ENCODE data around the gene CRTC2.

CRTC2 gene

DNA sequence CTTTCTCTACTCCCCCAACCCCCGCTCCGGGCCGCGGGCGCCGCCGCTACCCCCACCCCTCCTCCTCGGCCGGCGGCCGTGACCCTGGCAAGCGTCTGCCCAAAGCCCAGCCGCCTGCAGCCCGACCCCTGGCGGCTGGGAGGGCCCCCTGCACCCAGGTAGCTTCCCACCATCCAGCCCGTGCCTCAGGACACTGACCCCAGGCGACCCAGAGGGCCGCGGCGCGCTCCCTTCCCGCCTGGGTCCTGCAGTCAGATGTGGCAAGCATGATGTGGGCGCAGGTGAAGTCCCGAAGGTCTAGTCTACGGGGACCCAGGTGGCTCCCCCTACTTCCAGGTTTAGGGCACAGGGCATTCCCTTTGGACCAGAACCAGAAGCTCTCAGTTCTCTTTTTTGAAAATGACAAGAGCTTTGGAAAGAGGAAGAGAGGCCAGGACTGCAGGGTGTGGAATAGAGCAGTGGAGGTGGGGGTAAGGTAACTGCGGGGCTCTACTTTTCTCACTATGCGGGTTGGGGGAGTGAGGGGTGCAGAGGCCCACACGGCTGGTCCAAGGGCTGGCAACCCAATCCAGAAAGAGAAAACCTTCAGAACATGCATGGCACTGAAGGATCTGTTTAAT is 11.7 kb downstream of the CRTC2 start, which contains the start of gene DENND4B:
Gene DENND4B (minus strand): TSS at position 97 of the 620 bp plus-strand sequence. CDS start 2,344 bp downstream, outside the sequence.
- DNase-seq (ENCODE audit: low read depth), result peak; percentile 55

DNA sequence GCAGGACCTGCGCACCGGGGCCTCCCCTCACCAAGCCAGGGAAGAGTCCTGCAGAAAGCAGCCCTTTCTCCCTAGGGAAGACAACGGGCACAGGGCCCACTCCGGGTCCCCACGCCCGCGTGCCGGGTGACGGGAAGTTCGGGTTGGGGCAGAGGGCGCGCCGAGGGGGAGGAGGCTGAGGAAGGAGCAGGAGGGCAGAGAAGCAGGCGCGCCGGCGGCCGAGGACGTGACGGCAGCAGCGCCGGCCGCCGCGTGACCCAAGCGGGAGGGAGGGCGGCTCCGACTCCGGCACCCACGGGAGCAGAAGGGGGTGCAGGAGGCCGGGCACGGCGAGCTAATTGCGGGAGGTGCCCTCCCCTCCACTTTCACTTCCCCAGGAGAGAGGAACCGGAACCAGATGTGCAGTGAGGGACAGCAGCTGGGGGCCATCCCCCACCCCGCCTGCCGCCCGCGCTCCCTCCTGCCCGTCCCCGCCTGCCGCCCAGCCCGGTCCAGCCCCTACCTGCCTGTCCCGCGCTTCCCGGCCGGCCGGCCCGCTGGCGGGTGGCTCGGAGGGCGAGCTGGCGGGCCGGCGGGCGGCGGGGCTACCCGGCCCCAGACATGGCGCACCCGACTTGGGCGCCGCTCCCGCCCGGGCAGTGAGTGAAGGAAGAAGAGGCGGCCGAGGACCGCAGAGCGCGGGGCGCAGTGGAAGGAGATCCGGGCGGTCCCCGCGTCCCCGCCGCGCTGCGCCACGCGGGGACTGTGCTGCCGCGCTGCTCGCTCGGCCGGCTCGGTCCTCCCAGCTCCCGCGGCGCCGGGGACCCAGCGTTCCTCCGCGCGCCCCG is 12.4 kb downstream of the CRTC2 start:
- DNase-seq (ENCODE audit: low read depth), result peak; percentile 42

DNA sequence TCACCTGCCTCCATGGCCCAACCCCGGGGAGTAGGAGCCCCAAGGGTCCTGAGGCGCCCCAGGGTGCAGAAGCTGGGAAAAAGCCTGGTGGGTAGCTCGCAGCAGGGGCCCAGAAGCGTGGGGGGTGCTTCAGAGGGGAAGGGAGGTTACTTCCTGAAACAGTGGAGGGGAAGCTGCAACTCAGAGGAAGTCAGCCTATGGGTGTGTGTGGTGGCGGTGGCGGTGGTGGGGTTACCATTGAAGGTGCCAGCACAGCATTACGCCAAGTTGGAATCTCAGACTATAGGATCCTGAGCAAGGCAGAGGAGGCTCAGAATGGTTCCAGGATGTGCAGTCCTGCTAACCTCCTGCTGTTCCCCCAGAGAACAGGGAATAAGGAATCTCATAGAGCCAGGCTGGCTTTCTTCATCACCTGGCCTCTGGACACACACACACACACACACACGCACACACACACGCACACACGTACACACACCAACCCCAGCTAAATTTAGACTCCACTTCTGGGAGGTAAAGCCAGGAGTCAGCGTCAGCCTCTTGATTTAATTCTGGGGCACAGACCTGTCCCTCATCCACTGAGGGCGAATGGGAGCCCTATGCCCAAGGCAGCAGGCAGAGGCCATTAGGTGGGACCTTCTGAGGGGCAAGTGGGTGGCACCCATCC is 13.1 kb downstream of the CRTC2 start:
- DNase-seq (ENCODE audit: low read depth), result no peak

DNA sequence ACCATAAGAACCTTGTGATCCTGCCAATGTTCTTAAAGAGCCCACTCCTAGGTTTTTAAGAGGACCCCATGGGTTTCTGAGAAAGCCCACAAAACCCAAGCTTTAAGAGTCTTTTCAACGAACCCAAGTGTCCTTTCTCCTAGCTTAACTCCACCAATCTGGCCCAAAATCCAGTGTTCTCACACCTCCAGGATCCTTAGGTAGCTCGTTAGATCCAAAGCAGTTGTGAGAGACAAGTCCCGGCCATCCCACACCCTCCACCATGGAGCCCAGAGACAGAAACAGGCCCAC is 13.6 kb downstream of the CRTC2 start:
- no peak for DNase-seq (ENCODE audit: low read depth)

DNA sequence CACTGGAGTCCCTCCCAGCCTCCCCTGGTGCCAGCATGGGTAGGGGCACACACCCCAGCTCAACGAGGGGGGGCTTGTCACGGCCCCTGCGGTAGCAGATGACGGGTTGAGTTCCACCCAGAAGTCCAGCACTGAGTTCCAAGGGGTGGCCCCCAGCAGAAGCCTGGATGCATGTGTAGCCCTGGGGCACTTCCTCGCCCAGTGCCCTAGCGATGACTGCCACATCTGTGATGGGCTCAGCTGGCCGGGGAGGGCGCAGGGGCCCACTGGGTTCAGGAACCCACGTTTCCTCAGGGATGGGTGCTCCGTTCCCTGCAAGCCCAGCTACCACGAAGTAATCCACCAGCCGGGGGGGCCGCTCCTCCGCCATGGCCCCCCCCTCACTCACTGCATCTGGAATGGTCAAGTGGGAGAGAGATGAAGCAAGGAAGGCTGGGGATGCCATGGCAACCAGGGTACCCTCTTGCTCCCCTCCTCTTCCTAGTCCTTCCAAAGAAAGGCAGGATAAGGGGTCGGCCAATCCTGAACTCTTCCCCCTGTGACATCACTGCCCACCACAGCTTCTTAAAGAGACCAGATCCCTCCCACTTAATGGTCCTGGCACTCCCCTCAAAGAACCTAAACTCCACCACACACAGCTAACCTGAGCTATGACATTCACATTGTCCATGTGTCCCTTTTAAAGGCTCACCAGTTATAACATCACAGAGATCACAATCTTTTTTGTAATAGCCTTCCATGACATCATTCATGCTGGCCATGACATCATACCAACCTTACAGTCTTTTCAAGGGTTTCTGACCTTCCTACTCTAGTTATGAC is 14.2 kb downstream of the CRTC2 start:
- no peak for DNase-seq (ENCODE audit: low read depth)

DNA sequence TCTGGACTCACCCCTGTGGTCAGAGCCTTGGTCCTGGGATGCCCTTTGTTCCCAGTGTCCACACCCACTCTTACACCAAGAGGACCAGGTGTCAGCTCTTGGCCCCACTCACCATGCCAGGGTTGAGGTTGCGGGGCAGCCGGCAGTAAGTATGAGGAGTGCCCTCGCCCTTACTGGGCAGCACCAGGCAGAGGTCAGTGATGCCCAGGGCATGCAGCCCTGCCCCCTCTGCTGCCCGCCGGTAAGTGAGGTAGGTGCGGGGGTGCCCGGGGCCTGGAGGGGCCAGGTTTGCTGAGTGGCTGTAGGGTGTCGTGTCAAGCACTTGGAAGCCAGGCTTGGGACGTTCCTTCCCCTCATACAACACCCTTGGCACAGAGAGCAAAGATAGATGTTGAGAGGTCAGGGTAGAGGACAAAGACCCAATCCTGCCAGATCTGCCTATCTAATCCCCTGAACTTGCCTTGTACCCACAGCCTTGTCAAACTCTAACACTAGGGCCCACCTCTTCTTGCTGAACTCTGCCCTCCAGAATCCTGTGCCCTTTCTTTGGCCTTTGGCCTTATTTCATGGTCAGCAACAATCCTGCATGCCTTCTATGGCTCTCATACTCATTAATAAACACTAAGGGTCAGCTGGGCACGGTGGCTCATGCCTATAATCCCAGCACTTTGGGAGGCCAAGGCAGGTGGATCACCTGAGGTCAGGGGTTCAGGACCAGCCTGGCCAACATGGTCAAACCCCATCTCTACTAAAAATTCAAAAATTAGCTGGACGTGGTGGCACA is 15.5 kb downstream of the CRTC2 start:
- DNase-seq (ENCODE audit: low read depth), result no peak

DNA sequence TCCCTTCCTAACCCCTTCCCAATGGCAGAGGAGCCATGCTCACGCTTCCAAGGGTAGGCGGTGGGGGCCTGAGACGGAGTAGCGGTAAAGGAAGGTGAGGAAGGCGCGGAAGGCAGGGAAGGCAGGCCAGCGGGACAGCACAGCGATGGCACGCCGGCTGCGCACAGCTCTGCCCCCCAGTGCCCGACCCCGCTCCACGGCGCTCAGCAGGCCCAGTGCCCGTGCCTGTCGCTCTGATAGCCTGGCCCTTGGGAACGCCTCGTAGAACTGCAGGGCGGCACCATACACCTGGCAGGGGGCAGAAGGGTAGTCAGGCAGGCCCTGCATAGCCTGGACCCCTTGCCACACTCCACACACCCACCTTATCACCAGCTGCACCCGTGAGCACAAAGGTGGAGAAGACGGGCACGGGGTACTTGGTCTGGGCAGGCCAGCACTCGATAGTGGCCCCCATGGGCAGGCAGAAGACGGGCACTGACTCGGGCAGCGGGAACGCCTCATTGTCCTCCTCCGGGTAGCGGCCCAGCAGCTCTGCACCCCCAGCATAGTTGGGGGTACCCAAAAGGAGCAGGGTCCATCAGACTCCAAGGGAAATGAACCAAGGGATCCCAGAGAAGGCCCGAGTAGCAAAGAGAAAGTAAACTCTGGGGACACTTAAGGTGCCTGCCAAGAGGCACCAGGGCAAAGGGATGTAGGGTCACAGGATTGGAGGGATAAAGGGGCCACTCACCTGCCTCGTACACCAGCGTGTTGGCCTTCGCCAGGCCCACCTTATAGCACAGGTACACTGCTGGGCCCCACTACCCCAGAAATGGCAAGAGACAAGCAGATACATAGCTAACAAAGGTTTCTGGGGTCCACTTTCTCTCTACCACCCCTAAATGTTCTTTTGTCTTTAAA is 16.3 kb downstream of the CRTC2 start:
- DNase-seq (ENCODE audit: low read depth), result no peak

DNA sequence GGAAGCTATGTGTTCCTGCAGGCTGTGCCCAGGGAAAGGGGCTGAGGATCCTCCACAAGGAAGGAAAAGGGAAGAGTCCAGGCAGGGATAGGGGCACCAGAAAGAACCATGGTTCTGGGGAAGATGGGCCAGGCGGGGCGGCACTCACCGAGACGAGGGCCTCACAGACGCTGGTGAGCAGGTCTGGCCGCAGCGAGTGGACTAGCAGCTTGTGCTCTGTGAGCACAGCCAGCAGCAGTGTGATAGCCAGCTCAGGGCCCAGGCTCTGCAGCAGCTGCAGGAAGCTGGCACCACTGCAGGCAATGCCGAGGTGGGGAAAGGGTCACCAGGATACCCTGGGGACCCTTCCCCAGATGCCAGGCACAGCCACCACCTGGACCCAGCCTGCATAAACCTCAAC is 17.7 kb downstream of the CRTC2 start:
- DNase-seq (ENCODE audit: low read depth), result no peak

DNA sequence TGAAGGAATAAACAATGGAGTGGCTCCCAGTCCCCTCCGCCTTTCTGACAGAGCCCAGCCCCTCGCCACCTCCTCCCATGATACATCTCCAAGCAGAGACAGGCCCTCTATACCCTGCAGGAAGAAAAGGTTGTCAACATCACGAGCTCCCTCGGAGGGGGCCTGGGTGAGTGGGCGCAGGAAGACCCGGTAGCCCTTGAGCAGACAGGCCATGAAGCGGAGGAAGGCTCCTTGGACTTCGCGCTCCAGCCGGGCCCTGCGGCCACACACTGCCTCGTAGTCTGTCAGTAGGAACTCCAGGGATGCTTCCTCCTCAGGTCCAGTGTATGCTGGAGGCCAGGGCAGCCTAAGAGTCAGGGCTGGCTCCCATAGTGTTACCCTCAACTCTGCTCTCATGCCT is 18.9 kb downstream of the CRTC2 start:
- DNase-seq (ENCODE audit: low read depth), result no peak

DNA sequence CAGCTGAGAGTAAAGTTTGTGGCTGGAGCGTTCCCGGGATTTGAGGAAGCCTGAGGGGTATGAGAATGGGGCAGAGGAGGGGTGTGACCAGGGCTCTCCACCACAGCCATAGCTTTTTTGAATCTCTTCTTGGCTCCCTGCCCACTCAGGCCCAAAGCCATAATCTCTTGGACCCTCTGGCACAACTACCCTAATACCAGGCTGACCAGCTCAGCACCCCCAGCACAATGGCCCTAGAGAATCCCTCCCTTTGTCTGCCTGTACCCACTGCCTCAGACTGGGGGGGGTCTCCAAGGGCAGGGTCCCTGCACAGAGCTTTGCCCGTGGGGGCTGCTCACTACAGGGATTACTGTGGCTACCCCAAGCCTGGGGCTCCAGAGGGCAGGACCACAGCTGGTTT is 19.4 kb downstream of the CRTC2 start:
- DNase-seq (ENCODE audit: low read depth), result no peak

DNA sequence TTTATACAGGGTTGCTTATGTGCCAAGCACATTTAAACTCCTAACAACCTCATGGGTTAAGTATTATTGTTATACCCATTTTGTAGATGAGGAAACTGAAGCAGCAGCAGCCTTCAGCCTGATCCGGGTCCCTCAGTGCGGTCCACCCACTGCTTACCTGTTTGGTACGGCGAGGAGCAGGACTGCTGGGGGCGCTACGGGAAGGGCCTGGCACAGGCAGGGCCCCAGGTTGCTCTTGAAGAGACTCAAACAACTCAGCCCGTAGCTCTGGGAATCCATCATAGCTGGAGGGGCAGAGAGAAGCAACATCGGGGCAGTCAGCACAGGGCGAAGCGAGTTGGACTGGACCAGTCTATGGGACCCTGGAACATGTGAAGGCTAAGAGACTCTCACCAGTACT is 21.1 kb downstream of the CRTC2 start:
- no peak for DNase-seq (ENCODE audit: low read depth)

DNA sequence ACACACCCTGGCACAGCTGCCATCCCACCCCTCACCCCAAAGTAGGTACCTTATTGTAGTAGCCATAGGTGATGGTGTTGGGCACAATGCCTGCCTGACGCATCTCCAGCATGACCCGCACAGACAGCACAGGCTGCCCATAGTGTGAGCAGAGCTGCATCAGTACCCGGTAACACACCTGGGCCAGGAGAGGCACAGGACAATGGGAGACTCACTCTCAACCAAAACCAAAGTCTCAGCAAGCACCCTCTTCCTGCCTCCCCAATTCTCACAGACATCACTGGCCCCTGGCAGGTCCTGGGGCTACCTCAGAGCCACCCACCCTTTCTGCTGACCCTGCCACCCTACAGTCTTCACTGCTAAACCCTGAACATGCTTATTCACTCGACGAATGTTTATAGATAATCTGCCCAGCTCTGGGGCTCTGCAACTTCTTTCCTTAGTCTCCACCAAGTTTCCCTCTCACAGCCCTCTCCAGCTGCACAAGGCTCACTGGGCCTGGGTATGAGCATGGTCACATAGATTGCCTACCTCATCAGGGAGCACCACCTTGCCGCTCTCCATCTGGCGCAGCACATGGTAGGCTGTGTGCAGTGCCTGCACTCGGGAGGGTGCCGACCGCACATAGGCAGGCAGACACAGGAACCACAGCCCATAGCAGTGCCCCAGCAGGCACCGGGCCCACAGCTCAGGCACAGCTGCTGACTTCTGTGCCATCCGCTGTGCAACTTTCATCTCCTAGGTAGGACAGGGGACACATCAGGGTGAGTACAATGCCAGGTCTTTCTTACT is 22.2 kb downstream of the CRTC2 start:
- DNase-seq (ENCODE audit: low read depth), result no peak

DNA sequence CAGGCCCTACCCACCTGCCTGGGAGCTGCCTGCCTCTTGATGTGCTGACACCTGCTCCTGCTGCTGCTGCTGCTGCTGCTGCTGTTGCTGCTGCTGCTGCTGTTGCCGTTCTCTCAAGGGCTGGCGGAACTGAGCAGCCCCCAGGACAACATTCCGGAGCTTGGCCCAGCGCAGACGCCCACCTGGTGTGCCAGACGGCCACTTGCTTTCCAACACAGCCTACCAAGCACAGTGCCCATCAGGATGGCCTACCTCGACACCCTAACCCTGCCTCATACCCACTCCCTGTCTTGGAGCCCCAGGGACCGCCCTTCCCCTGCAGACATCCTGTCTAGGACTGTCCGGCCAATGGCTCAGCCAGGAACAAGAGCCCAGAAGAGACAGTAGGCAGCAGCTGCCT is 23.7 kb downstream of the CRTC2 start:
- no peak for DNase-seq (ENCODE audit: low read depth)

DNA sequence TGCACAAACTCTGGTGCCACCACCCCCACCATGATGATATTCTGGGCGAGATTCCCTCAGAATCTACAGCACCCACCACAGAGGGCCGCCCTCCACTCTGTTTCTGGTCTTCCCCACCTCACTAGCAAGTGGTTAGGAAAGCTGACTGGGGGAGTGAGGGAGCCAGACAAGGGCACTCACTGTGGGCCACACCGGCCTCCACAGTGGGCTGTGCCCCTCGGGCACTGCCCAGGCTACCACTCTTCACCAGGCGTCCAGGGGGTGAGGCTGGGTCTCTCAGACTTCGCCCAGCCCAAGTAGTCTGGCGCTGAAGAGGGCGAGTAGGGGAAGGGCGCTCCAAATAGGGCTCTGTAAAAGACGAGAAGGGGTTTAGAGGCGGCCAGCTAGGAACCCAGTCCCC is 24.5 kb downstream of the CRTC2 start:
- DNase-seq (ENCODE audit: low read depth), result no peak

DNA sequence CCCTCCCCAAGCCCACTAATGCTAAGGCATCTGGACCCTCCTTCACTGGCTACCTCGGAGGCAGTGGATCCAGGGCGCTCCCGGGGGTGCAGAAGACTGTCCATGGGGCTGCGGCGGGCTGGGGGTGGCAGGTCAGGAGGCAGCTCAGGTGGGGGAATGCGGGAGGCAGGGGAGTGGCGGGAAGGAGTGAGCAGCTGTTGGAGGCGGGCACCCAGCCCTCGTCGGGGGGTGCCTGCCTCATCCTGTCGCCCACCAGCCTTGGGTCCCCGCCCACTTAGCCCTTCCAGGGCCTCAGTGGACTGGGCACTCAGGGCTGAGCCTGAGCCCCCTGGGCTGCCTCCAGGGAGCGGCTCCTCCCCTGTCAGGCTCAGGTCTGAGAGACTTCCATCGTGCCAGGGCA is 25.0 kb downstream of the CRTC2 start:
- DNase-seq (ENCODE audit: low read depth), result no peak

DNA sequence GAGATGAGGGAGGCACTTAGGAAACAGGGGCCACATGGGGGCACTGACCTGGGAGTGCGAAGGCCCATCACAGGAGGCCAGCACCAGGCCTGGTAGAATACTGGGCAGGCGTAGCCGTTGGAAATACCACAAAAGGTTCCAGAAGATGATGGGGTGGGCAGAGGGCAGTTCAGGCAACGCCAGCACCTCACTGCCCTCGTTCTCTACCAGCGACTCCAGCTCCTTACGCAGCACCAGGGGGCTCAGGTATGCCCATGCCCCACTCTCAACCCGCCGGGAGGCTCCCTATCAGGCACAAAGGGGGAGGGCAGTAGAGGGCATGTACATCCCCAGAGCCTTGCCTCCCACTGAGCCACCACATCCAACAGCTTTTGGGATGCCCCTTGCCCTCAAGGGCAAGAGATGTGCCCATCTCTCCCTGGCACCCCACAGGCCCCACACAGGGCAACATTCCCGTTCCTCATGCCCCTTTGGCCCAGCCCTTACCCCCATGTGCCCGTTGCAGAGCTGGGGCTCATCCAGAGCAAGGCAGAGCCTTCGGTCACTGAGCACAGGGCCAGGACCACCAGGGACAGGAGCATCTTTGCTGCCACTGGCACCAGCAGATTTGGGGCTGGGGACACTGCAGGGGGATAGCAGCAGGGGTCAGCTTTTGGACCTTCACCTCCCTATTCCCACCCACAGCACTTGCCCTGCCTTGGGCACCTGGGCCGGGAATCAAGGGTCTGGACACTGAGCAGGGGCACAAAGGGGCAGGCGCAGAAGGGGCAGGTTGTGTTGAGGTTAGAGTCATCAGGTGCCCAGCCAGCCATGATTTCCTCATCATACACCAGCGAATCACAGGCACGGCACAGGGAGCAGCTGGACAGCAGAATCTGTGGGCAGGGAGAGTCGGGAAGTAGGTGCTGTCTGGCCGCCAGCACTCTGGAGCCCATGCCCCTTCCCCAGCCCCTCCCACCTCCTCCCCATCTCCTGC is 26.0 kb downstream of the CRTC2 start:
- no peak for DNase-seq (ENCODE audit: low read depth)

DNA sequence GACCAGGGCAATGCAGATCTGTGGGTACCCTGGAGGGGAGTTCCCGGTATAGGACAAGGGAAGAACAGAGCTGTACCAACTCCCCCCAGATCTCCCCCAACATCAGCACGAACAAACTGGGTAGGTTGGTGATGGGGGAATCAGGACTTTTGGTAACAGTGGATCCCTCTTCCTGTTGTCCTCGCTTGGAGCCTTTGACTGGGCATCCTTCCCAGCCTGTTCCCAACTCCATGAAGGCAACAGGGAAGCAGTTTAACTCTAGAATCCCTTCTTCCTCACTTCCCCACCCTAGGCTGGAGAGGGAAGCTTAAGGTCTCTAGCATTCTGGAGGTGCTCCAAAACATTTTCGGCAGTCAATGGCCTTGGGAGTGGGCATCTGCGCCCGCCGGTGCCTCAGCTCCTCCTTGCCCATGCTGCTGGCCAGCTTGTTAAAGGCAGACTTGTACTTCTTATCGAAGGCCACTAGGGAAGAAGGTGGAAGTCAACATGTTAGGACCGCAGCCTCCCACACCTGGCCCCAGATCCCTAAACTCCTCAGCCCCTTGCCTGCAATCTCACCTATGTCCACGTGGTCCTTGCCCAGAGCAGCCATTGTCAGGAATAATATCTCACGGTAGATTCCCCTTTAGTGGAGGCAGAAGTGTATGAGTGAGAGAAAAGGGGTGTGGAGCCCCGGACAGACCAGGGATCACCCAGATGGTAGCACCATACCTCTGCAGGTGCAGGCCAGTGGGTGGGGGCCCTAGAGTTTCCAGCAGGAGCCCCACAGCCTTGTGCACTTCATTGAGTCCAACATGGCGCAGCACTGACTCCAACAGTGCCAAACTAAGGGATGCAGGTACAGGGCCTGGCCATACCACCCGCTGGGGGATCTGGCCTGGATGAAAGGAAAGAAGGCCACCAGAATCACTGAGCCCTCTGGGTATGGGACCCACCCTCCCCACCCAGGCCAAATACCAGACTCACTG is 28.1 kb downstream of the CRTC2 start:
- DNase-seq (ENCODE audit: low read depth), result no peak

Data from fibroblast of the conjunctiva (primary cell).